GM23248 (cell line): Measurements from ENCODE around the gene MORN1. TPM values are rescaled to one million over a fixed set of nuclear protein-coding genes. Genes with fewer than 3 reads are reported as not detected.

Experiments
- DNase-seq: peaks from one replicate; pipeline ENCODE4 v3.0.0-alpha.2; 2015
- H2AFZ ChIP-seq: fragments of 200-600 bp; sonication (generic); 2 replicates; pipeline ENCODE4 v1.6.1; 2016; ENCODE audit warnings: antibody characterized with exemption
- H3F3A ChIP-seq: fragments of 200-600 bp; sonication (generic); 2 replicates; pipeline ENCODE4 v1.6.1; 2016; ENCODE audit warnings: mild to moderate bottlenecking, antibody characterized with exemption, mixed run types; ENCODE audit not compliant: insufficient read depth
- H3K27ac ChIP-seq: fragments of 200-600 bp; sonication (generic); 2 replicates; pipeline ENCODE4 v1.5.1; 2016; ENCODE audit warnings: mild to moderate bottlenecking
- H3K27me3 ChIP-seq: fragments of 200-600 bp; sonication (generic); replicated peaks from 2 replicates; pipeline ENCODE4 v1.6.1; 2016; ENCODE audit warnings: mild to moderate bottlenecking; ENCODE audit not compliant: insufficient read depth
- H3K36me3 ChIP-seq: fragments of 200-600 bp; sonication (generic); 2 replicates; pipeline ENCODE4 v1.6.1; 2016; ENCODE audit warnings: low read depth, mild to moderate bottlenecking
- H3K4me1 ChIP-seq: fragments of 200-600 bp; sonication (generic); 2 replicates; pipeline ENCODE4 v1.6.1; 2016; ENCODE audit warnings: mild to moderate bottlenecking; ENCODE audit not compliant: insufficient read depth
- H3K4me2 ChIP-seq: fragments of 200-600 bp; sonication (generic); one replicate; pipeline ENCODE4 v1.6.1; 2016; ENCODE audit warnings: mild to moderate bottlenecking; ENCODE audit not compliant: unreplicated experiment
- H3K4me3 ChIP-seq: fragments of 200-600 bp; sonication (generic); 2 replicates; pipeline ENCODE4 v1.5.1; 2016; ENCODE audit warnings: mild to moderate bottlenecking
- H3K79me2 ChIP-seq: fragments of 200-600 bp; sonication (generic); 2 replicates; pipeline ENCODE4 v1.6.1; 2016; ENCODE audit warnings: mild to moderate bottlenecking; ENCODE audit not compliant: insufficient read depth
- H3K9ac ChIP-seq: fragments of 200-600 bp; sonication (generic); 2 replicates; pipeline ENCODE4 v1.6.1; 2016; ENCODE audit warnings: mild to moderate bottlenecking
- H3K9me2 ChIP-seq: fragments of 200-600 bp; sonication (generic); 2 replicates; pipeline ENCODE4 v1.6.1; 2016; ENCODE audit warnings: mixed run types, mild to moderate bottlenecking, moderate library complexity; ENCODE audit not compliant: insufficient read depth
- H3K9me3 ChIP-seq: fragments of 200-600 bp; sonication (generic); one replicate; pipeline ENCODE4 v1.6.1; 2017; ENCODE audit warnings: low read depth
- H4K20me1 ChIP-seq: fragments of 200-600 bp; sonication (generic); 2 replicates; pipeline ENCODE4 v1.6.0; 2016; ENCODE audit not compliant: insufficient read depth
- EZH2 ChIP-seq: fragments of 200-600 bp; sonication (generic); IDR thresholded peaks from 2 replicates; pipeline ENCODE4 v1.6.1; 2018; ENCODE audit warnings: antibody characterized with exemption, mild to moderate bottlenecking; ENCODE audit not compliant: insufficient read depth, poor library complexity, severe bottlenecking
- EZH2phosphoT487 ChIP-seq: fragments of 200-600 bp; sonication (generic); IDR thresholded peaks from 2 replicates; pipeline ENCODE4 v1.6.1; 2018; ENCODE audit warnings: antibody characterized with exemption, moderate library complexity, mild to moderate bottlenecking, low read depth; ENCODE audit not compliant: insufficient read depth
- WGBS, 2 experiments: methylation state at CpG; one replicate each; pipeline ENCODE4 v1.1.6; 2015 to 2017; ENCODE audit warnings: low lambda C conversion rate in 2 of 2, low coverage in 1 of 2; ENCODE audit errors: missing lambda C conversion rate in 2 of 2; 5-methylcytosine and 5-hydroxymethylcytosine counted together
- in situ Hi-C: fragments of 300-500 bp; cut with MboI; formaldehyde crosslinking; loops from 2 replicates; pipeline ENCODE4 v1.15.0; 2020
- polyA plus RNA-seq: library from polyadenylated mRNA; unstranded; fragments of >200 nt; fragmentation: Nextera tagmentation; extraction: Ambion mirVana; gene quantifications from 2 replicates; pipeline ENCODE4 v1.2.1, GENCODE V29; 2016
- total RNA-seq: library from RNA; depleted of rRNA; stranded (reverse); fragments of >200 nt; shearing (Covaris generic); gene quantifications from 2 replicates; pipeline ENCODE4 v1.2.3, GENCODE V29; 2014

Gene MORN1
- total and polyA plus RNA-seq, 2 experiments from 2014 or later: 7.2 to 8.8 TPM

DNA sequence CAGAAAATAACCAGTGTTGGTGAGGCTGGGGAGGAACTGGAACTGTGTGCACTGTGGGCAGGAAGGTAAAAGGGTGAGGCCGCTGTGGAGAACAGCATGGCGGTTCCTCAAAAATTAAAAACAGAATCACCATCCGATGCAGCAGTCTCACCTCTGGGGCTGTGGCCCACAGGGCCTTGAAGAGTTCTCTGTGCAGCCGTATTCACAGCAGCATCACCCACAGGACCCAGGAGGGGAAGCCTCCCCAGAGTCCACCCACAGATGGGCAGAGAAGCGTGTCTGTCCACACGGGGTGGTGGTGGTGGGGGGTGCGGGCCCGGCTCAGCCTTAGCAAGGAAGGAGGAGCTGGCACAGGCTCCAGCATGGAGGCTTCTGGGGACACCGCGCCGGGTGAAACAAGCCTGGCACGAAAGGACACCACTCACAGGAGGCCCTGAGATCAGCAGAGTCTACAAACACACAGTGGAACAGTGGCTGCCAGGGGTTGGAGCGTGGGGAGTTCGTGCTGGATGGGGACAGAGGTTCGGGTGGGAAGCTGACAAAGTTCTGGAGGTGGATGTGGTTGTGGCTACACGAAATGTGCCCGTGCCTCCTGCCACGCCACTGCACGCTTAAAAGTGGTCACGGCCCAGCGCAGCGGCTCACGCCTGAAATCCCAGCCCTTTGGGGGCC is 11.5 kb downstream of the MORN1 start:
- WGBS, 2 experiments: 83 to 86% methylated on average over 22 to 23 of the region's 23 CpGs

DNA sequence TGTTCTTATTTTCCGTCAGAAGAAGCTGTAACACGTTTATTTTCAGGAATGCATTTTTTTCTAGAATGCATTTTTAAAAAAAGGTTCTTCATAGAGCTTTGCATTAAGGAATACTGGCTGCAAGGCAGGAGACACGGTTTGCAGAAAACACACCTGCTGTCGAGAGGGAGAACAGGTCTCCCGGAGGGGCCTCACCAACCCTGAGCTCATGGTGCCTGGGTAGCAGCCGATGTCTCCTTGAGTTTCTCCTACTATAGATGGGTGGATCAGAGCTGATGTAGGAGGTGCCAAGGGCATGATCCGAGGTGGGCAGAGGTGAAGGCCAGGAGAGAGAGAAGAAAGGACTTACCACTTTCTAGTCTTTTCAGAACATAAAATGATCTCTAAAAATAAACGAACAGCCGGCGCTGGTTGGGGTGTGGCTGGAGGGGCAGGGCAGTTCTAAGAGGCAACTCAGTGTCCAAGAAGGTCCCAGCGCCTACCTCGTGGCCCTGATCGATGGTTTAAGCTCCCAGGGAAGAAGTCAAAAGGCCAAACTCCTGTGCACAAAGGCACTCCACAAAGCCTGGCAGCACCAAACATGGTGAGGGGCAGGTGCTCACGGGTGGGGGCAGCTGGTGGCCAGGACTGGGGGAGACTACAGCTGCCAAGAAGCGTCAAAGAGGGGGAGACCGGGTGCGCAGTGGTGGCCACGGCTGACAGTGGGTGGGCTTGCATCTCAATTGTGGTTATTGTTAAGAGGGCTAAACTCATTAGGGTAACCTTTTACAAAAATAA is 12.2 kb downstream of the MORN1 start:
- no peaks in the 10 kb centered on the region for H3K9me3 ChIP-seq
- DNase-seq: no peak
- no peaks in the 10 kb centered on the region for H4K20me1 ChIP-seq
- H3K36me3 ChIP-seq: no peaks in the 10 kb centered on the region
- H3K9me2 ChIP-seq: no peaks in the 10 kb centered on the region
- H3K9ac ChIP-seq: no peak overlapping the region
- TF ChIP-seq EZH2: no peak
- TF ChIP-seq EZH2phosphoT487: no peak
- no peaks in the 10 kb centered on the region for H3K4me1 ChIP-seq
- 73 to 80% methylated on average over 16 to 18 of the region's 18 CpGs for WGBS, 2 experiments
- H3F3A ChIP-seq: no peaks in the 10 kb centered on the region
- H3K4me3 ChIP-seq: no peak overlapping the region
- in situ Hi-C loops: no loop called here
- H3K27me3 ChIP-seq: no peaks in the 10 kb centered on the region
- H3K79me2 ChIP-seq: no peaks in the 10 kb centered on the region
- H3K27ac ChIP-seq: no peak overlapping the region
- H3K4me2 ChIP-seq: no peak overlapping the region
- no peak overlapping the region for H2AFZ ChIP-seq

More for the DNA sequence above, 11.5 kb downstream of the MORN1 start:
- H3F3A ChIP-seq: no peaks in the 10 kb centered on the region
- no peak overlapping the region for H2AFZ ChIP-seq
- in situ Hi-C loops: no loop called here
- no peaks in the 10 kb centered on the region for H3K4me1 ChIP-seq
- no peaks in the 10 kb centered on the region for H3K9me2 ChIP-seq
- H3K9ac ChIP-seq: no peak overlapping the region
- TF ChIP-seq EZH2phosphoT487: no peak
- no peak for TF ChIP-seq EZH2
- no peak overlapping the region for H3K4me2 ChIP-seq
- H3K4me3 ChIP-seq: no peak overlapping the region
- H4K20me1 ChIP-seq: no peaks in the 10 kb centered on the region
- no peaks in the 10 kb centered on the region for H3K27me3 ChIP-seq
- no peak for DNase-seq
- H3K36me3 ChIP-seq: no peaks in the 10 kb centered on the region
- no peaks in the 10 kb centered on the region for H3K79me2 ChIP-seq
- no peaks in the 10 kb centered on the region for H3K9me3 ChIP-seq
- no peak overlapping the region for H3K27ac ChIP-seq

GRCh38 chr1:2378441-2378851 is 12.9 kb downstream of the MORN1 start:
- no peak overlapping the region for H3K9ac ChIP-seq
- TF ChIP-seq EZH2 (no peak), EZH2phosphoT487 (no peak)
- no peaks in the 10 kb centered on the region for H3F3A ChIP-seq
- 88 to 95% methylated on average over 14 to 24 of the region's 24 CpGs for WGBS, 2 experiments
- no peak overlapping the region for H3K27ac ChIP-seq
- no peaks in the 10 kb centered on the region for H3K36me3 ChIP-seq
- H4K20me1 ChIP-seq: no peaks in the 10 kb centered on the region
- no peak overlapping the region for H3K4me3 ChIP-seq
- H3K79me2 ChIP-seq: no peaks in the 10 kb centered on the region
- DNase-seq: no peak
- no peaks in the 10 kb centered on the region for H3K9me3 ChIP-seq
- H3K4me2 ChIP-seq: no peak overlapping the region
- H3K27me3 ChIP-seq: no peaks in the 10 kb centered on the region
- H2AFZ ChIP-seq: no peak overlapping the region
- in situ Hi-C loops: no loop called here
- H3K4me1 ChIP-seq: no peaks in the 10 kb centered on the region
- no peaks in the 10 kb centered on the region for H3K9me2 ChIP-seq

DNA sequence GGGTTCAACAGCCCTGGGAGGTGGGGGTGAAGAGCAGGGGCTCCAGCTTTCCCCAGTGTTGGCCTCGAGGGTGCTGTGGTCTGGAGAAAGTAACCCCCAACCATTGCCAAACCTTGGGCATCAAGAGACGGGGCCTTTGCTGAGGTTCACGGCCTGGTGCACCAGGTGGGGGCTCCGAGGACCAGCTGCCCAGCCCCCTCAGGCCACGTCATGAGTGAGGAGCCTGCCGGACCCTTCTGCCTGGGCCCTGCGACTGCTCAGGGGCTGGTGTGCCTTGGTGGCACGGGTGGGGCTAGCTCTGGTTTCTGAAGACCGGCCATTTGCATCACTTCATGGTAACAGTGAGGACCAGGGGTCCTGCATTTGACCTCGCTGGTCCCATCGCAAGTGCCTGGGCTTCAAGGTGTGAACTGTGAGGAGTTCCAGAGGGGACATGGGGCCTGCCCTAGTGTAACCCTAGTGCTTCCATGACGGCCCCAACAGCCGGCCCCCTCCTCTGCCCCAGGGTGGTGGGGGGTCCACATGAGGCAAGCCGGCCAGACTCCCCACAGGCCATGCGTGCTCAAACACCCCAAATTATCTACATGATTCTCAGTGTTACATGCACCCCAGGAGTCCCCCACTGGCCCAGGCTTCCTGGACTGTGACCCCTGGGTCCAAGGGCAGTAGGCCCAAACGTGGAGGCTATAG is 13.5 kb downstream of the MORN1 start:
- H3K9me3 ChIP-seq: no peaks in the 10 kb centered on the region
- H3K36me3 ChIP-seq: no peaks in the 10 kb centered on the region
- H4K20me1 ChIP-seq: no peaks in the 10 kb centered on the region
- no peaks in the 10 kb centered on the region for H3F3A ChIP-seq
- no peaks in the 10 kb centered on the region for H3K79me2 ChIP-seq
- no peak overlapping the region for H3K27ac ChIP-seq
- WGBS, 2 experiments: 65 to 69% methylated on average over 15 to 16 of the region's 16 CpGs
- in situ Hi-C loops: no loop called here
- no peak overlapping the region for H3K4me3 ChIP-seq
- H3K9ac ChIP-seq: no peak overlapping the region
- no peaks in the 10 kb centered on the region for H3K9me2 ChIP-seq
- DNase-seq: no peak
- H3K27me3 ChIP-seq: no peaks in the 10 kb centered on the region
- H3K4me1 ChIP-seq: no peaks in the 10 kb centered on the region
- TF ChIP-seq EZH2: no peak
- no peak for TF ChIP-seq EZH2phosphoT487
- H2AFZ ChIP-seq: no peak overlapping the region
- H3K4me2 ChIP-seq: no peak overlapping the region
